HG02884 (cell line): Measurements from ENCODE around the gene DIPK1C.

Experiments used
- ATAC-seq: cut with Tn5 transposase; IDR thresholded peaks from one replicate; pipeline ENCODE4 v1.9.1; 2021; ENCODE audit warnings: mild to moderate bottlenecking, moderate library complexity; ENCODE audit not compliant: unreplicated experiment

The DIPK1C gene

DNA sequence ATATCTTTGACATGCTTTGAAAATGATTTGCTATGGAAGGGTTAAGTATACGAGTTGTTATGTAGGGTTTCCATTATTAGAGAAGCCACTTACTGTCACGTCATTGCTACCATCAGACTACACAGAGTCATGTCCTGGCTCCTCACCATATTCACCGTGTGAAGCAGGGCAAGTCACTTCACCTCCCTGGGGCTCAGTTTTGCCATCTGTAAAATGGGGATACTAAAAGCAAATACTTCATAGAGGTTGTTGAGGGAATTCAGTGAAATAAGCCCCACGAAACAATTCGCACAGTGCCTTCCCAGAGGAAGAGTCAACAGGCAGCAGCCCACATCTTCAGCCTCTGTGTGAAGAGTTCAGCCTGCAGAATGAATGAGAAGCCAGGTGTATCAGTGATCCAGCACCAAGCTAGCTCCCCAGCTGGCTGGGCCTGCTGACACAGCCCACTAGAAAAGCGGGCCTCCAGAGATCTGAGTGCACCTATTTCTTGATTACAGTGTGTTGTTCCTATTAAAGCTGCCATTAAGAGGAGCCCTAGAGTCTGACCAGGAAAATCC lies 3.4 kb downstream of the DIPK1C start:
- ATAC-seq: no peak

DNA sequence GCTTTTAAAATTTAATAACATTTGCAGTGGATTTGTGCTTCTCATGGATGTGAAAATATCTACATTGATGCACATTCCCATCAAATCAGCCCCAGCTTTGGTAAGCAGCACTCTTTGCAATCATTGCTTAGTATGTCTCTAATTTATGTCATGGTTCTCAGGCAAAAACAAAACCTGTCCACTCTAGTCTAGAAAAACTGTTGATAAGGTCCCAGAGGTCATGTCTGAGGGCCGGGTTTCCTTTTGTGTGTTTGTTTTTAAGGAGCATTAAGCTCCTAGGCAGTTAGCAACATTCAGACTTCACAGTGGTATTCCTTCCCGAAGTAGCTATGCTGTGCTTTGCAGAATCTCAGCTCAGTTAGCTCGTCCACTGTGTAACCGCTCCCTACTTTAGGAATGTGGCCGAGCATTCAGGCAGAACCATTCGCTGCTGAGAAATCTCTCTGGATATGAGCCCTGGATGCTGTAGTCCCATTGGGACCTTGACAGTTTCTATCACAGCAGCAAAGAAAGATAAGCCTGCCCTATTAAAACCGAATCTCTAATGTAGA lies 4.0 kb downstream of the DIPK1C start:
- ATAC-seq: no peak

DNA sequence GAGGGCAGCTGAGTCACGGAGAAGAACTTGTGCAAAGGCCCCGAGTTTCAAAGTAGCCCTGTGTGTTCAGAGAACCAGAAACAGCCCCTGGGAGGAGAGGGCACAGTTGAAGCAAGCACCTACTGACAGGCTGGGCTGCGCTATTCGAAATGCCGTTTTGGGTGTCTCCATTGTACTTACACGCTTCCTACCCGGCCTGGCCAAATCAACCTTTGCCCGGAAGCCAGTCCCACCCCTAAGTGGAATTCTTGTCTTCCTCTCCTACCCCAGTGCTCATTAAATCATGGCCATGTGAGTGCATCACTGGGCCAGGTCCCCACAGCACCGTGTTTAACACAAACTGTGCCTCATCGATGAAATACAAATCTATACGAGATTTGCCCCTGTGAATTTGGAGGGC lies 6.0 kb downstream of the DIPK1C start:
- no peak for ATAC-seq

DNA sequence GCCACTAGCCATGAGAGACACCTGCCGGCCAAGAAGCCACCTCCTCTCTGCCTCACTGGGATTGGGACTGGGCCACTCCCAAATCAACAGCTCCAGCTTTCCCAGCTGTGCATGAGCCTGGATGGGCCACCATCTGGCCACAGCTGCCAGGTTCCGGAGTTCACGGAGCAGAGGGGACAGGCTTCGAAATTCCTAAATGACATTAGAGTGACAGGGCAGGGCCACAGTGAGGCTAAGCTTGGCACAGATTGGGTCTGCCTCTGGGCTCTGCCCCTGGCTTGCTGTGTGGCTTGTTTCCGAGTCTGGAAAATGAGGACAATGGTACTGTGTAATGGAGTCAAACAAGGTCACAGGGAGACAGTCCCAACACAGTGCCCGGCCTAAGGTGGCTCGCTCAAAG lies 6.5 kb downstream of the DIPK1C start:
- ATAC-seq: no peak

DNA sequence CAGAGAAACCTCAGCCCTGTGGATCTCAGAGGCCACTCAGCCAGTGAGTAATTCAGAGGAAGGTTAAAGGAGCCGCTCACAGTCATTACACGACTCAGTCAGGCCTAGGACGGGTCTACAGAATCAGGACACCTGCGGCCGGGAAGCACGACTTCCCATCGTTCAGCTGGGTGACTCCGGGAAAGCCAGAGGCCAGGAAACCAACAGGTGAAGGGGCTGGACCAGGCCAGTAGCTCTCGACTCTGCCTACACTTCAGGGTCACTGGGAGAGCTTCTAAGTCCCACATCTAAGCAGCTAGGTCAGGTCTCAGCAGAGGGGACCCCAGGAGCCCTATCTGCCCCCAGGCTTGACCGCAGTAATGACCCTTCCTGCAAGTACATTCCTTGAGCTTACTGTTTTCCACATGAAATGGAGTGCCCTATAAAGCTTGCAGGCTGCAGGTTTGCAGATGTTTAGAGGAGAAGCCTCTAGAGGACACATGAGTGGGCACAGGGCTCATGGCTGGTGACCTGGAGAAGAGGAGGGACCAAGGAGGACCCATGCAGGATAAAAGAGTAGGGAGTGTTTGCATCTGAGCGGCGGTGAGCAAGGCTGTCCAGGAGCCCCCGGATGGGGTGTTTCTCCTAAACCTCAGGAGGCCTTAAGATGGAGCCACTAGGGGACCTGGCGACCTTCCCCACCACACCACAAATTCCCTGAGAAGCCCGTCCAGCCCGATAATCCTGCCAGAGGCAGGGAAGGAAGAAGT lies 9.5 kb downstream of the DIPK1C start:
- no peak for ATAC-seq

DNA sequence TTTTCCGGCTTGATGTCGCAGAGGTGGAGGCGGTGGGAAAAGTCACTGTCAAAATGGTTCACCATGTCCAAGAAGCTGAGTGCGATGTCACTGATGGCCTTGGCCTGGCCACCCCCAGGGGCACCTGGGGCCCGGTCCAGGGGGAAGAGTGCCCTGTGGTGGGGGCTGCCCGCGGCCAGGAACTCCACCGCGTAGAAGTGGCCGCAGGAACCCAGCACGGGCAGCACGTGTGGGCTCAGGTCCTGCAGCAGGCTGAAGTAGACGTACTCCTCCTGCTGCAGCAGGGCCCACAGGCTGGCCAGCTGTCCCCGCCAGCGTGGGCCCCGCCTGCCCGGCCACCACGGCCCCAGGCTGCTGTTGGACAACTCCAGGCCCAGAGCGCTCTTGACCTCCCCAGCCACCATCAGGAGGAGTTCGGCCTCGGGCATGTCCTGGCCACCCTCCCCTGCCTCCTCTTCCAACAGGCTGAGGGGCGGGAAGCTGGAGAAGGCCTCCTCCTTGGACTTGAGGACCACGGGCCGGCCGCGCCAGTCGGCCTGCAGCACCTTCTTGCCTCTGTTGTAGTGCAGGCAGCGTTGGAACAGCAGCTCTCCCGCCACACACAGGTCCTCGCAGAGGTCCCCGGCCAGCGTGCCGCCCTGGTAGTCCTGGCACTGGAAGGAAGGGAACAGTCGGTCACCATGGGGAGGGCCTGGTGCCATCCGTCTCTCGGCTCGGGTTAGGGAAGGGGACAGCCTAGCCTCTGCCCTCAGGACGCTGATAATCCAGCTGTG lies 10.3 kb downstream of the DIPK1C start:
- no peak for ATAC-seq

DNA sequence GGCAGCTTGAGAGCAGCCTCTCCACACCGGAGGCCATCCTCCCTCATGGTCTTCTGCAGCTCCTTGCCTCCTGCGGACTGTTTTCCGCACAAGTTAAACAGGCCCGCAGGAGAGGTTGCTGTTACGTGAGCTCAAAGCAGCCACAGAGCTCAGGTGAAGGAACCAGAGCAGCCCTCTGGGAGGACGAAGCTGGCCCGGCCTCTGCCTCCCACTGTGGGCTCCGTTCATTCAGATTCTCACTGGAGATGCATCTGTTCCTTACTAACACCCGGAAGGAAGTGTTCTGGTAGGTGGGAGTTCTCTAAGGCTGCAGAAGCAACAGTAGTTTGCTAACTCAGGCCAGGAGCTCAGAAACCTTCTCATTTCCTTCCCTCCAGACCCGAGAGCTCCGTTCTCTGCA lies 10.9 kb downstream of the DIPK1C start:
- ATAC-seq: no peak

DNA sequence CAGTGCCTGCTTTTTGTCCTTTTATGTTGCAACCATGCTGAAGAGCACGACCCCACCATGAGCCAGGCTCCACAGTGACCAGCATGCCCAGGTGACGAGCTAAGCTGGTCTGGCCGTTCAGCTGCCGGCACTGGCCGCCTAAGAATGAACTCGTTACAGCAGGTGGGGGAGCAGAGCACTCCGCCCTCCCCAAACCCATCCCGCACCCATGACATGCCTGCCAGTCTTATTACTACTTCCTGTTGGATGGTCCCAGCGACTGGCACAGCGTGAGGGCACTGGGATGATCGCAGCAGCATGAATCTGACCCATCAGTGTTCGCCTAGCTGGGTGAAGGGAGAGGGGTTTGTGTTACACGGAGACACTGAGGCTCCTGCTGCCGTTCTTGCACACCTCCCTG lies 11.5 kb downstream of the DIPK1C start:
- ATAC-seq: no peak

DNA sequence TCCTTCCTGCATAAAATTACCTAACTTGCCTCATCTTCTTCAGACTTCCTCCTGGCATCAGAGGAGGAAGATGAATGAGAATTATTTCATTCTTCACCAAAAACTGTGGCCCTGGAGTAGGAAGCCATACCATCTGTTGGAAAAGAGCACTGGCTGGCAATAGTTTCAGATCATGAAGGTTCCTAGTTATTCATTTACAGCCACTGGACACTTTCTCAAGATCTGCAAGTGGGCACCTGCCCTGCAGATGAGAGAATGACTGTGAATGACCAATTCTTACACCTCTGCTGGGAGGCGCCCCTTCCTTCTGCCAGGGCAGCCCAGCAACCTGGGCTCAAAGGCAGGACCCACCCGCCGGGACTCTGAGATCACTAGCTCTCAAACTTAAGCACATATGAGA lies 13.0 kb downstream of the DIPK1C start:
- no peak for ATAC-seq

DNA sequence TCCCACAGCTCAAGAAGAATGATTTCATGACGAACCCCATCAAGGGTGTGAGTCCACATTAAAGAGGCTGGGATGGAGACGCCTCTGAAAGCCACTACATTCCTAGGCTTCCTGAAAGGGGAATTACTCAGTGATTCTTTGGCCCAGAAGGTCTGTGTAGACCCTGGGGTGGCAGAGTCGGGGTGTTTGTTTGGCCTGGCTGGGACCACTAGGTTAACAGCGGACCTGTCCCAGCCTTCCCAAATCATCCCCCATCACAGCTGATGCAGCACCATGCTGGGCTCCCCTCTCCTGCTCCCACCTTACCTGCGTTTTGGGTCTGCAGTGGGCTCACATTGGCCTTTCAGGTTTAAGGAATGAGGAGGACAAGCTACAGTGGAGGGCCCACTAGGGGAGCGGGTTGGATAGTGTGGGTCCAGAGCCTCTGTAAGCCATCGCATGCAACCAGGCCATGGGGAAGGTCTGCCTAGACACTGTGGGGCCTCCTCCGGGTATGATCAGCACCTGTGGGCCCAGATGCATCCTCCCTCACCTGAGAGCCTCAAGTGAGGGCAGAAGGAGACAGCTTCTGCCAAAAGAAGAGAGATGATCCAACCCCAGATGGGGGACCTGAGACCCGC lies 16.2 kb downstream of the DIPK1C start:
- ATAC-seq: no peak

DNA sequence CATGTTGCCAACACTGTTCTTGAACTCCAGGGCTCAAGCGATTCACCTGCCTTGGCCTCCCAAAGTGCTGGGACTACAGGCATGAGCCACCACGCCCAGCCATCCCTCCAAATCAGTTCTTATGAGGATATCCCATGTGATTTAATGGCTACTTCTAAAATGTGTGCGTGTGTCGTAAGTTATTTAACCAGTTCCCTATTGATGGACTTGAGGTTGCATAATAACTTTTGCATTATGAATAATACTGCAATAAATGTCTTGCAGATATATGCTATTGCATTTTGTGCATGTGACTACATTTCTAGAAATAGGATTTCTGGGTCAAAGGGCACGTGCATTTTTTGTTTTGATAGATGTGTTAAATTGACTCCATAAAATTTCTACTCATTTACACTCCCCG lies 19.0 kb downstream of the DIPK1C start:
- ATAC-seq: no peak

DNA sequence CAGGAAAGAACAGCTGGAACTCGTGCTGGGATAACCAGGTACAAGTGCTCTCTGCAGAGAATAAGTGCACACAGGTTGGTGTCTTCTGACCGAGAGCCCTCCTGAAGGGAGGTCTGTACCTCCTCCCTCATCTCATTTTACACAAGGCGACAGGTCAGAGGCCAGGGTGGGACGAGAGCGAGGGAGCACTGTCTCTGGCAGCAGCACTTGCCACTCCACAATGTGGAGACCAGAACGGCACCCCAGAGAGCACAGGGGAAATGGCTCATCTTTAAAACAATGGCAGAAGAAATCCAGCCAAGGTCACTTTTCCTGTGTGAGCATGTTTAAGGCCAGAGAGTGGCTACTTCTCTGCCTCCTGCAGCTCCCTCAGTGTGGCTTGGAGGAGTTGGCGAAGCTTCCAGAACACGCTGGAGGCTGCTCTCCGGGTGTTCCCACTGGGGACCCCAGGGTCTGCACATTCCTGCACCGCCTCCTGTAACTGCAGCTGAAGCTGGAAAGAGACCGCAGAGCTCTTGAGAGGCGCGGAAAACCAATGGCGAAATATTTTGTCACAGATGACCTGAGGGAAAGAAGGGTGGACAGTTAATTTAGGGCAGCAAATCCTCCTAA lies 20.8 kb downstream of the DIPK1C start:
- no peak for ATAC-seq

DNA sequence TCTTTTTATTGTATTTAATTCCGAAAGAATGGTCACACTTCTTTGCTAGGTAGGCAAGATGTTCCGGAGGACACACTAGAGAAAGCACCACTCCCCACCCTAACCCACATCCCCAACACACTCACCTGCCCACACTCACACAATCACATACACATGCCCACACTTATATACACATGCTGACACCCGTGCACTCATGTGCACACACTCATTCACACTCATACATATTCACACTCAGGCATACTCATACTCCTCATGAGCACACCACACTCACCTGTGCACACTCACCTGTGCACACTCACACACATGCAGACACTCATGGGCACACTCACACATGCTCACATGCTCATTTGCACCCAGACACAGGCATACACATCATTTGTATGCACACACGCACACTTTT lies 21.4 kb downstream of the DIPK1C start:
- ATAC-seq: no peak

DNA sequence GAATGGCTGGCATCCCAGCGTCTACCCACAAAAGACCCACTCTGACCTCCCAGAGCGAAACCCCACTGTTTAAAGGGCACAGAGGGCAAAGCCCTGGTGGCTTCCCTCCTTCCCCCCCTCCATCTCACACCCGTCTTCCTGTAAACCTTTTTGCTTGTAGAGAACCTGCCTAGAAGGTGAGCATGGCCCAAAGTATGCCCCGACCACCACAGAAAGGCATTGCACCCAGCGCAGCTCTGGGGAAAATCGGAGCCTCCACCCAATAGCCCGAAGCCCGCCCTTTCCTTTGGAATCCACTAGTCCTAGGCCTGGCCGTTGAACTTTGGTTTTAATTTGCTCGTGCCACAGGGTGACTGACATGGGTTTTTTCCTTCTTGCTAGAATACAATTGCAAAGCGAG lies 22.6 kb downstream of the DIPK1C start:
- ATAC-seq: no peak

DNA sequence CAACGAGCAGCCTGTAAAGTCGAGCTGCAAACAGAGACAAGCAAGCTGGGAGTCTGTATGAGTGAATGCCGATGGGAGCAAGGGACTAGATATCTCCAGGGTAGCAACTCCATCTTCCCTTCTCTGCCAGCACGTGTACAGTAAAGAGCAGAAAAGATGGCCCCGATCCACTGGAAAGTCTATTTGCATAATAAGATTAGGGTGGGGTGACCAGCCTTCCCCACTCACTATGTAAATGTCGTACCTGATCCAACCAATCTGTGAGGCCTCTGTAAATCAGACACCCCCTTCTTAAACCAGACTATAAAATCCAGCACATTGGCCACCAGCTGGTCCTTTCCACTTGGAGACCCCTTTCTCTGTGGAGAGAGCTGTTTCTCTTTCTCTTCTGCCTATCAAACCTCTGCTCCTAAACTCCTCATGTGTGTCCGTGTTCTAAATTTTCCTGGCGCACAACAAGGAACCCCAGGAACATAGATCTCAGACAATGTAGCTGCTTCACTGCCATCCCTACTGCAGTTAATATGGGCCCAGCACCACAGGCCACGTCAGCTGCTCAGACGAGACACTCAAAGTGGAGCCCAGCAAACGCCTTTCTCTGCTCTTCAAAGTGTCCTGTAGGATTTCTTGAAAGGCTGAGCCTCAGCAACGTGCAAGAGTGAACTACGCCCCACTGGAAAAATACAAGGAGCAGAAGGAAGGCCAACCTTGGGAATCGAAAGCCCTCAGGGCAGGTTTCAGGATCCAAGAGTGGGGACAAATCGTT lies 26.1 kb downstream of the DIPK1C start:
- ATAC-seq: no peak

DNA sequence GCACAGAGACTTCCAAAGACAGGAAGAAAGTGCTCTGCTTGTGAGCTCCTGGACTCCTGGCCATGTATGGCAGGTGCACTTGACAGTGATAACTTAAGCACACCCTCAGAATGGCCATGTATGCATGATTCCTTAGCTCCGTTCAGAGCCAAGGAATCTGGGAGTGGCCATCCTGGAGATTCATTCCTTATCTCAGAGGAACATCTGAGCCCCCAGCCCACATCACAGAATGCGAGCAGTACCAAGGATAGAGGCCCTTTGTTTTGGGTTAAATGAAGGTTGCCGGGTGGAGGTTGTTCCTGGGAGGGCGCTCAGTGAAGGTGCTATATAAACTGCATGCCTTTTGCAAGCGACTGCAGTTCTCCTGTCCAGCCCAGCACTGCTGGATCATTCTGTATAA lies 26.9 kb downstream of the DIPK1C start:
- ATAC-seq: no peak

DNA sequence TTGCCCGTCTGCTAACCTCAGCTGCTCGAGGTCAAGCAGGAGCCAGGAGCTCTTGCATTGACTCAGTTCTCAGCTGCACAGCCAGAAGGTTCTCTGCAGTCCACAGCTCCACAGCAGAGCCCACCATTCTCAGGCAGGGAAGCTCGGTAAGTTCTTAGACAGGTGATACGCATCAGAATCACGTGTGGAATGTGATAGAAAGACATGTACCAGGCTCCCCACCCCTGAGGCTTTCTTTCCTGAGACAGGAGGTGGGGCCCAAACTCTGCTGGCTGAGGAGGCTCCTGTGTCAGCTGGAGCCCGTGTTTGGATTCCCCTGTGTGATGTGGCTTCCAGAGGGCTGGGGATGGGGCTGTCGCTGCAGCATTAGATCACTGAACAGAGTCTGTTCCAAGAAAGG lies 28.0 kb downstream of the DIPK1C start:
- no peak for ATAC-seq

DNA sequence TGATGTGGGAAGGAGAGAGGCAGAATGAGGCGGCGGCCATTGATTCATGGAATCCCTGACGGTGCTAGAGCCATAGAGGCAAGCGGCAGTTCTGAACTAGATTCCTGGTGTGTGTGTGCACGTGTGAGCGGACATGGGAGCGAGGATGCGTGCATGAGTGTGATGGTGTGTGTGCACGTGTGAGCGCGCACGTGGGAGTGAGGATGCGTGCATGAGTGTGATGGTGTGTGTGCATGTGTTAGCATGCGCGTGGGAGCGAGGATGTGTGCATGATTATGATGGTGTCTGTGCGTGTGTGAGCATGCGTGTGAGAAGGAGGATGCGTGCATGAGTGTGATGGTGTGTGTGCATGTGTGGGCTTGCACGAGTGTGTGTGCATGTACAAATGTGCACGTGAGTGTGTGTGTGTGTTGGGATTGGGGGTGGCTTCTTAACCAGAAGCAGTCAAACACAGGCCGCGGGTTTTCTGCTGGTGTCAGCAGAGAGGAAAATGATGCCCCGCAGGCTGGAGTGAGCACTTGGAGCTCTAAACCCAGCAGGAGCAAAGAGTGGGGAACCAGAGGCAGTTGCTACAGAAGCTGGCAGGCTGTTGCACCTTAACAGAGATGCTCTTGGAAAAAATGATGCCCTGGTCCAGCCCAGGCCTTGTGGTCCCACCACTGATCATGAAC lies 29.5 kb downstream of the DIPK1C start:
- no peak for ATAC-seq

DNA sequence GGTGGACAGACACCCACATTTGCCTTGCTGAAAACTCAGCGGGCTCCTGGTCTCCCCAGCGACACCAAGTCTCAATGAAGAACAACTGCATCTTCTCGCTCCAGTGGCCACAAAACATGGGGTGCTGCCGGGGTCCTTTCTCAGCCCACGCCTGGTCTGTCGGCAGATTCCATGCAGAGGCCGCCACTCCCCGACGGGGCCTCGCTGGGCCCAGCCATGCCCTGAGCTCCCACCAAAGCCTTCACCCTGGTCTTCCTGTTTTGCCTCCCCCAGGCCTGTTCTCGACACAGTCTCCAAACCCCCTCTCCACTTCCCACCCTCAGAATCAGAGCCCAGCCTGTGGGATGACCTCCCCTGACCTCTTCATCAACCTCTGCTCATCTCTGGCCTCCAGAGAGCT lies 31.2 kb downstream of the DIPK1C start:
- no peak for ATAC-seq

DNA sequence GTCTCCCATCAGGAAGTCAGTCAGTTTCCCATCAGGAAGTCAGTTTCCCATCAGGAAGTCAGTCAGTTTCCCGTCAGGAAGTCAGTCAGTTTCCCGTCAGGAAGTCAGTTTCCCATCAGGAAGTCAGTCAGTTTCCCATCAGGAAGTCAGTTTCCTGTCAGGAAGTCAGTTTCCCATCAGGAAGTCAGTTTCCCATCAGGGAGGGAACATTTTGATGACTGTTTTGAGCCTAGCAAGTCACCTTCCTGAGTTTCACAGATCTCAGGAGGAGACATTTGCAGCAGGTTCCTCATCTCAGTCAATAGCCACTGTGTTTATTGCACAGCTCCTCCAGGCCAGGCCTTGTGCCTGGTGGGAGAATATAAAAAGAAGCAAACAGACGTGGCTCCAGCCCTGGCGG lies 31.9 kb downstream of the DIPK1C start:
- ATAC-seq: no peak
